GM21717 (cell line): ENCODE results near the gene MAP3K21.

Source experiments
- ATAC-seq: cut with Tn5 transposase; IDR thresholded peaks from one replicate; pipeline ENCODE4 v1.9.1; 2021; ENCODE audit warnings: mild to moderate bottlenecking, moderate library complexity; ENCODE audit not compliant: unreplicated experiment

The MAP3K21 gene

DNA sequence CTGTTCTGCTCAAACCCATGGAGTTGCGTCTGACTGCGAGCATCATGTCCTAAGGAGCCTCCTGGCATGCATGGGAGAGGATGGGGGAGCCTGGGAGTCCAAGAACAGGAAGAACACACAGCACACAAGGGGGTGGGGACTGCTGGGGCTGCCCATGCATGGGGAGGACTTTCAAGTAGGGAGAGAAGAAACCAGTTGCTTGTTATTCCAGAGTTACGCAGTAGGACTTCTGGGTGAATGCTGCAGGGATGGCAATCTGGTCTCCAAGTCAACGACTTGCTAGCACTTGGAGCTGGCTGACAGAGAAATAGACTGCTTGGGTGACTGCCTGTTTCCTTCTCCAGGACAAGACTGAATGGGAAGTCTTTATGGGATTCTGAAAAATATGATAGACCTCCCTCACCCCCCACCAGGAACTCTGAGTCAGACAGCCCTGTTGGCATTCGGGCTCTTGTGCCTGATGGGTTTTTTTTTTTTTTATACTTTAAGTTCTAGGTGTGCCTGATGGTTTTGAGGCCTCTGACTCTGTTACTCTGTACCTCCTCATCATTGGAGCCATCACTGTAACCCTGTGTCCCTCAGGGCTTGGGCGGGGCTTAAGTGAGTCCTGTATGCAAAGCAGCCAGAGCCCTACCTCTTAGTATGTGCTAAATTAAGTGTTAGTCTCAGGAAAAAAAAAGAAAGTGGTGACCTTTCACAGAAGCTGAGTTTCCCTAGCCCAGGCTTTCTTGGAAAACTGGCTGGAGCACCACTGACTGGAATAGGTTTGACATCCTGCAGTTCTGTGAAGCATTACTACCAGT, 30.3 kb downstream of the MAP3K21 start:
- ATAC-seq = no peak

DNA sequence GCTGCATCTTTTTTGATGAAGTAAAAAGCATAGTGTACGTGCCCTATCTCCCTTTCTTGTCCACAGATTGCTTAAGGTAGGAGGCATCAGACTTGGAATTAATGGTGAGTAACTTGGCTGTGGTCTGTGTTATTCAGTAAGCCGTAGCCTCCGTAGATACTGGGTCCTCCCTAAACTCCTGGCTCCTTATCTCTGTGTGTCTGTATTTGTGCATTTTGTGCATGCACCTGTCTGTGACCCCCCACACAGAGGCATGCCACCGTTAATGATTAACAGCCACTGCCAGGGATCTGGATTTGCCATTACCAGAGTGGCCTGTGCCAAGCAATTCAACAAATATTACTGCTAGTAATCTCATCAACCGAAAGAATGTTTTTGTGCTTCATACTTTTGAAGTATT, 31.9 kb downstream of the MAP3K21 start:
- no peak for ATAC-seq

DNA sequence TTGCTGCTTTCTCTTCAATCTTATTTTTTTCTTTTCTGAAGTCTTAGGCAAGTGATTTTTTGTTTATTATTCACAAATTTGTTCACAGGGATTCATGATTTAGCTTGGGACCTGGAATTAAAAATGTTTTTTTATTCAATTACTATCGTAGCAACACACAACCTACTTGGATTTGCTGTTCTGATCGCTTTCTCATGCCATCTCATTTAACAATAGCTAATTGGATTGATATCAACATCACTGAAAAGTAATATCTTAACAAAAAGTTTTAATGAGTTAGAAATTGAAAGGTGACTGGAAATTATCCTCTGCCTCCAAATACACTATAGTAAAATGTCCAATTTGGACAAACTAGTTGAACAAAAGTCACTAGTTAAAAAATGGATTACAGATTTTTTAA, 32.4 kb downstream of the MAP3K21 start:
- ATAC-seq = no peak

DNA sequence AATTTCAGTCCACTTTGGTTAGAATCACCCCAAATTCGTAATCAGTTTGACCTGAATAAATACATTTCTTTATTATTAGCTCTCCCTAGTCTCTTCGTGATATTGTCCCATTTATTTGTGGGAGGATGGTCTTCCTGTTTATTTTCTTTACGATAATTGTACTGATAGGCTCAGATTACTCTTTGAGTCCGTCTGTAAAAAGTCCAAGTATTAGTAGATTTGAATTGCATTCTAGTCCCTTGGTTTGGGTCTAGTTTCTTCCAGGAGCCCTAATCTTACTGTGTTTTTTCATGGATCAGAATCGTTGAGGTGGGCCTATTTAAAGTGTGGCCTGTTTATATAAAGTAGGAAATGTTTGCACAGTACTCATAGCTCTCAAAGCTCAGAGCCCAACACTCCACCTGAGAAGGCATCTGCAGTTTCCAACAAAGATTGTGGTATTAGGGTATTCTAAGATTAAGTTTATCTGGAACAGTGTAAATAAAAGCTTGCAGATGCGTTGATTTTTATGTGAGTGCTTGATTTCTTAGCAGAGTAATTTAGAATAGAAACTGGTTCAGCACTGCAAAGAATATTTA, 33.1 kb downstream of the MAP3K21 start:
- no peak for ATAC-seq

DNA sequence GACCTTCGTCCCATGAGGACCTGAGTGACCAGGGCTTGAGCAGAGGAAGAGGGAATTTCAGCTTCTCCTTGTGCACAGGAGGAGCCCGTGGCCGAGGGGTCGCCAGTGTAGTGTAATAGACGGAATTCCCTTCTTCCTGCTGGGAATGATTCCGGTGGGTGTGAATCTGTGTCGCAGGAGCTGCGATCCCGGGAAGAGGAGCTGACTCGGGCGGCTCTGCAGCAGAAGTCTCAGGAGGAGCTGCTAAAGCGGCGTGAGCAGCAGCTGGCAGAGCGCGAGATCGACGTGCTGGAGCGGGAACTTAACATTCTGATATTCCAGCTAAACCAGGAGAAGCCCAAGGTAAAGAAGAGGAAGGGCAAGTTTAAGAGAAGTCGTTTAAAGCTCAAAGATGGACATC, 34.4 kb downstream of the MAP3K21 start:
- no peak for ATAC-seq

DNA sequence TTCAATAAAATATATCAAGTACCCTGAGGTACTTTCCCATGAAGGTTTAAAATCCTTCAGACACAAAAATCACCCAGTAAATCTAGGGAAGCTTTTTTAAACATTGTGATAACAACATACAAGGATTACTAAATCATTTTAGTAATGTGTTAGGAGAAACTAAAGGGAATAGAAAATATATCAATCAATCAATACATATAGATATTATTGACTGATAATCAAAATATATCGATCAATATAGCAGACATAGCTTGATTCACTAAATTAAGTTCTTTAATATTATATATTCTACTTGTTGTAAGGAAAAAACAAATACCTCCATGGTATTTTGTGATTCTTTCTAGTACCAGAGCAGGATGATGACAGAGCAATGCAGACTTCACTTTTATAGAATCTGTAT, 35.2 kb downstream of the MAP3K21 start:
- ATAC-seq = no peak

DNA sequence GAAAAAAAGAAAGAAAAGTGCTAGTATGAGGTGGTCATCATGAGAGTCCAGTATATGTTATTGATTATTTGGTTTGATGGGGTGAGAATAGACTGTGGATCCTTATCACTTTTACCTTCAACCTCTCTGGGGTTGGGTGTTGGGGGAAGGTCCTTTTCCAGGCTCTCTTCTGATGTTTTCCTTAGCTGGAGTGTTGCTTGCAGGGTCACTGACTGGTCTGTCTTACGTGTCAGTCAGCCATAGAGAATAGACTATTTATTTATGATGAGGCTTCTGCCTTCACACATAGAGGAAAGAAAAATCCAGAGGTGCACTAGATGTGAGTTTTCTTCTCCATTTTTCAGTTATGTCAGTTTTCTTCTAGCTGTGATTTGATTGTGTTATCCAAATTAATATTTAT, 36.5 kb downstream of the MAP3K21 start:
- no peak for ATAC-seq

DNA sequence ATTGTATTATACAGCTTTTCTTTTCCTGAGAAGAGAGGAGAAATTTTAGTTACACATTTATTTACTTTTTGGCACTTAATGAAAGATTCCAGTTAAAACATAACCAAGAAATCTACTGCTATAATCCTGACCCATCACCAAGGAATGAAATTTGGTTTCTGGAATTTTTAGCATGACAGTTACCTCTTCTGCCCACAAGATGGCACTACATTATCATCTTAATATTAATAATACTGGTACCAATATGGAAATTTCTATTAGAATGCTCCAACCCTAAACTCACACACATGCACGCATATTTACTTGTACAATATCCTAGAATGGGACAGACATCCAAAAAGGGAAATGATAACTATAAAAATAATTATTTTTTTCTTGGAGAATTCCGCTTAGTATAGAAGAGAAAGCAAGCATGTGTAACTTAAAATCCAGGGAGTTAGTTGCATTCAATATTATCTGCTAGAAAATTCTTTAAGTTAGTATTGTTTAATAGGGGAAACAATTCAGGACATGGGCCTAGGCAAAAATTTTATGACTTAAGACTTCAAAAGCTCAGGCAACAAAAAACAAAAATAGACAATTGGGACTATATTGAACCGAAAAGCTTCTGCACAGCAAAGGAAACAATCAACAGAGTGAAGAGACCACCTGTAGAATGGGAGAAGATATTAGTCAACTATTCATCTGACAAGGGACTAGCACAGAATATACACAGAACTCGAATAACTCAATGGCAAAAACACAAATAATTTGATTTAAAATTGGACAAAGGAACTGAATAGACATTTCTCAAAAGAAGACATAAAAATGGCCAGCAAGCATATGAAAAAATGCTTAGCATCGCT, 37.4 kb downstream of the MAP3K21 start:
- ATAC-seq = no peak

DNA sequence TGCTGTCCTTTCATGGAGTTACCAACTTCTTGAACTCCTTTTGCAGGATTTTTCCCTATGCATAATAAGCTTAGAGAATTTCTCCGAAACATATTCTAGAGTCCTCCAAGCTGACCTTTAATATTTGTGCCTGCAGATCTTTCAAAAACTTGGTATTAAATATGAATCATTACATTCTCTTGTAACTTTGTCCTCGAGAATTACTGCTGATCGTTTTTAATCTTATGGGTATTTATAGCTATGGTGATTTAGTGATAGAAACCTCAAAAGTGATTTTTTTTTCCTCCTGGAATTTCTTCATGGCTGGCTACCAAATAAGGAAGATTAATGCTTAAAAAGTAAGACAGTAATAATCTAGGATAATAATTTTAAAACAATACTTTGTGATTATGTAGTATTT, 39.1 kb downstream of the MAP3K21 start:
- no peak for ATAC-seq

DNA sequence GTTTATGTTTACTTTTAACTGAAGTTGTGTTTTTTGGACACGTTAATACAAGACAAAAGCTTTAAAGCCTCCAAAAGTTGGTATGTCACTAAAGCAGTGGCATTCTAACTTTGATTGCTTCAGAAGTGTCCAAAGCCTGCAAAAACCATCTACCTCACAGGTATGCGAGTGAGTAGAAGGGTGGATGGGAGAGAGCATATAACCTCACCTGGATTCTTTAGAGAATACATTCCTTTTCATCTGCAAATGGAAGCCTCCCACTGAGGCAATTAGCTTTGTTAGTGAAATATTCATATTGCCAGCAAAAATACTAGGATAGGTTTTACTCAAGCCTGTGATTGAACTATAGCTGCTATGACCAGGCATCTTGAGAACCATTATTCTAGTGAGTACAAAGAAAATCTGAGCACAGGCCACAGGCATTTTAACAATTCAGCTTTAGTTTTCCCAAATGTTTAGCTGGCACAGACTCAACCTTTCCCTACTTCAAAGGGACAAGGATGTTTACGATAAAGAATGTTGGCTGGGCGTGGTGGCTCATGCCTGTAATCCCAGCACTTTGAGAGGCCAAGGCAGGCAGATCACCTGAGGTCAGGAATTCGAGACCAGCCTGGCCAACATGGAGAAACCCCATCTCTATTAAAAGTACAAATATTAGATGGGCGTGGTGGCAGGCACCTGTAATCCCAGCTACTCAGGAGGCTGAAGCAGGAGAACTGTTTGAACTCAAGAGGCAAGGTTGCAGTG, 39.7 kb downstream of the MAP3K21 start:
- no peak for ATAC-seq

DNA sequence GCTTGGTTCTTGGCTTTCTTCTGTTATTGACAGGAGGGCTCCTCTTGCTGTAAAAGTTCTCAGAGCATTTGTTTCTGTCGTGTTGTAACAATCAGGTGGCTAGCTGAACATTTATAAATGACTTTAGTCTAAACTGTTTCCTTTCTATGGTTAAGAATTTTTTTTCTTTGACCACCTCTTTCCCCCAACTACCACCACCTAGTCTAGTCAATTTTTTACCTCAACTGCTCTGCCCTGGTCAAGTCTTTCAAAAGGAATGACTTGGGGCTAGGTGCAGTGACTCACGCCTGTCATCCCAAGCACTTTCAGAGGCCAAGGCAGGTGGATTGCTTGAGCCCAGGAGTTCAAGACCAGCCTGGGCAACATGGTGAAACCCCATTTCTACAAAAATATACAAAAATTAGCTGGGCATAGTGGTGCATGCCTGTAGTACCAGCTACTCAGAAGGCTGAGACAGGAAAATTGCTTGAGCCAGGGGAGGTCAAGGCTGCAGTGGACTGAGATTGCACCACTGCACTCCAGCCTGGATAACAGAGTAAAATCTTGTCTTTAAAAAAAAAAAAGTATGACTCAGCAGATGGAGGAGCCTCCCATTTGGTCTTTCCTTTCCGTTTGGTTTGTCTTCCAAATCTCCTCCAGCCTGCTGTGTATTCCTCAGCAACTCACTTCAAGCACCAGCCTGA, 40.7 kb downstream of the MAP3K21 start:
- ATAC-seq = no peak

DNA sequence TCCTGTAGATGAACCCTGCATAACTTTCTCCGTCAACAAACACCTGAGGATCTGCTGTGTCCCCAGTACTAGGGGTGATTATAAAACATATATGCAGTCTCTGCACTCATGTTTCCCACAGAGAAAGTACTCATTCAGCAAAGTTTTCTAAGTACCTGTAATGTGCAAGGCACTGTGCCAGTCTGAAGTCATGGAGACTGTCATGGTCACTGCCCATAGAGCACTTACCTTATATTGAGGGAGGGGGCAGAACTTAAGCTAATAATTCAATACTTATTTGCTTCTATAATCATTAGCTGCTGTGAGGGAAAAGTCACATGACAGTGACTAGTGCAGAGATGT, 41.2 kb downstream of the MAP3K21 start:
- ATAC-seq = no peak

DNA sequence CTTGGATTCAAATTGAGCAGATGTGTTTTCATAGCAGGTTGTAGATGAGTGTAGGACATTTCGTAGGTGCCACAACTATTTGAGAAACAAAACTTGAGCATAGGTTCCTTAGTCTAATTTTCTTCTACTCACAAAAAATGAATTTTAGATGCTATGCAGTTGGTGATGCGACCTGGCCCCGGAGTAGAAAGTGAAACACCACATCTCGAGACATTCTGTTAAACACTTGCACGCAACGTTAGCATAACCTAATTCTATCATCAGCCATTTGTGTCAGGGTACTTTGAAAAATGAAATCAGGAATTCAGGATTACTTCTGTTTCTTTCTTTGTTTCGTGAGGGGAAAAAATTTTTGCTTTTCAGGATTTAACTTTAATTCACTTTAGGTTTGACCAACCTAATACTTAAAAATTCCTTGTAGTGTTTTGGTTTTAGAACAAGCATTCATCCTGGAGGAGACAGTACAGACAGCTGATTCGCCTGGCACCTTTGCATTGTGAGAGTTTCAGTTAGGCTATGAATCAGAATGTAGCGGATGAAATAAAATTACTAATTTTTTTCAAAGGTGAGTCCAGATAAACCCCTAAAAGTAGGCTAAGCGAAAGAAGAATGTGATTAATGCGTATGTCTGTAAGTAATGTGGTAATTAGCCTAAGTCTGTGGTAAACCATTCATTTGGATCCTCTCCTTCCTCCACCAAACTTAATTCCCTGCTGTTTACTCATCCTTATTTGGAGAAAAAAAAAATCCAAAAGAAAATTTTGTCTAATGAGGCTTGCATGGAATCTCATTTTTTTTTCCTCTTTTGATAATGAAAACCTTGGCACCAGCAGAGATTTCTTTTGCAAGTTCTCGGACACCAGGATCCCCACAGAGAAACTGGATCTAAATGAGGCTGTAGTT, 44.9 kb downstream of the MAP3K21 start:
- no peak for ATAC-seq

DNA sequence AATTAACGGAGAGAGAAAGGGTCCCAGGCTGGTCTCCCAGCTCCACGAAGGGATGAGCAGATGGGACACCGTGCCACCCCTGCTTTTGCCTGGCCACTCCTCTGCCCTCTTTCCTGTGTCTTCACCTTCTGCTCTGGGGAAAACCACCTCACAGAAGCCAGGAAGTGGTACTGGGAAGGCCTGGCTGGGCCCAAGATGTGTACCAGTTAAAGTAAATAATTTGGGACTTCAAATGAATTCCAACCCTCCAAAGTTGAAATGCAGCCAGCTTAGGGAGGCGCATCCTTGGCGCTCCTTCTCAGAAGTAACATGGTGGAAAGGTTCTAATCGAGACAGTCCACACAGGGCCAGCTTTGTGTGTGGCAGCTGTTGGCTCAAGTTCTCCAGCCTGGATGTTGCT, 45.7 kb downstream of the MAP3K21 start:
- ATAC-seq = no peak

DNA sequence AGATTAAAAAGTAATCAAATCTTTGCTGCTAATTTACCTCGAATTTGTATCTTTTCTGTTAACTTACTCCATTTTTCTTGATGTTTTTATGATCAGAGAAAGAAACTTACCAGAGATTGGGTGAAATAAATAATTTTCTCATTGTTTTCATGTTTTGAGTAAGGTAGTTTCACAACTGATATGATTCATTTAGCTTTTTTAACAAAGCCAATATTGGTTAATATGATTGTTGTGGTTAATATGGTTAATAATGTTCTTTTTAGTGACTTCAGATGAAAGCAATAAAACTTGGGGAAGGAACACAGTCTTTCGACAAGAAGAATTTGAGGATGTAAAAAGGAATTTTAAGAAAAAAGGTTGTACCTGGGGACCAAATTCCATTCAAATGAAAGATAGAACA, 48.1 kb downstream of the MAP3K21 start:
- ATAC-seq = no peak

DNA sequence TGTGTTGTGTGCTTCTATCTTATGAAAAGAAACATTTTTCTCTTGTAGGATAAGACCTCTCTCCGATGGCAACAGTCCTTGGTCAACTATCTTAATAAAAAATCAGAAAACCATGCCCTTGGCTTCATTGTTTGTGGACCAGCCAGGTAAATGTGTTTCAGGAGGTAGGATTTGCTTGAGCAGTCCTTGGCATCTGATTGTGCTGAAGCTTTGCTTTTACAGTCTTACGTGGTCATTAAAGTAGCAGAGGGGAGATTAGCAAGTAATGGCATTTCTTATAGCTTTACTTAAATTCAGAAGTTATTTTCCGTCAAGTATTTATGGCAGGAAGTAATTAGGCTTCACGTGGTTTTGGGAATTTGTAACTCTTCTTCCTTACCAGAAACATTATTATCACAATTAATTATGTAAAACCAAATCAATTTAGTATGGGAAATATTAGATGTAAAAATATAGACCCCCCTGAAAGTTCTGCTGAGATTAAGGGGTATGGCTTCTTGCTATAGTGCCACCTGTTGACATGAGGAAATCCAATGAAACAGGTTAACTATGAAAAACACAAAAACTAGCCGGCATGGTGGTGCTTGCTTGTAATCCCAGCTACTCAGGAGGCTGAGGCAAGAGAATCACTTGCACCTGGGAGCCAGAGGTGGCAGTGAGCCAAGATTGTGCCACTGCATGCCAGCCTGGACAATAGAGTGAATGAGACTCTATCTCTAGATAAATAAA, 49.0 kb downstream of the MAP3K21 start:
- ATAC-seq = no peak

DNA sequence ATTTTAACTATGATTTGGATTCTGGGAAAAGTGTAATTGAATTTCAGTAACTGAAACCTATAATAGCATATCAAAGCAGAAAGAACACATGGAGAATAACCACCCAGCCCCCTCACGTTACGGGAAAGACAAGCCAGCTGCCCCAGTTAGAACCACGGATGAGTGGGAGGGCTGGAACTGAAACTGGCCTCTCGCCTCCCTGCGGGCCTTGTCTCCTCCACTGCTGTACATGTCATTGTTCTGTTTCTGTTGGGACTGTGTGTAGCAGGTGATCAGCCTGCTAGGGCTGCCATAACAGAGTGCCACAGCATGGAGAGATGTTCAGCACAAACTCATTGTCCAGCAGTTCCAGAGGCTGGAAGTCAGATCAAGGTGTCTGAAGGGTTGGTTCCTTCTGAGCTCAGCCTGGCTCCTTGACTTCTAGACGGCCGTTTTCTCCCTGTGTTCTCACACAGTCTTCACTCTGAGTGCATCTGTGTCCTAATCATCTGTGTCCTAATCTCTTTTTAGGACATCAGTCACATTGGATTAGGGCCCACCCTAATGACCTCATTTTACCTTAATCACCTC, 52.4 kb downstream of the MAP3K21 start:
- peak; percentile 82 for ATAC-seq

DNA sequence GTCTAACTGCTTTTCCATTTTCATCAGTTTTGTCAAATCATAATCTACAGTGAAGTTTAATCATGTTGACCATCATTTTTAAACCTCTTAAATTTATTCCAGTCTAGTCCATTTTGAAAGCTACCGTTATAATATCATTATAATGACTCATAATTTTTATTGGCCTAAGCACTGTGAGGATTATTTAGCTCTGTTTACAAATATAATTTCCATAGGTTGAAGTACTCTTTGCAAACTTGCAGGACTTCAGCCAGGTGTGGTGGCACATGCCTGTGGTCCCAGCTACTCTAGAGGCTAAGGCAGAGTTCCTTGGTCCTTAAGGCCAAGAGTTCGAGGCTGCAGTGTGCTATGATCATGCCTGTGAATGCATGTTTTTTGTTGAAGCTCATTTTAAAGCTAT, 54.3 kb downstream of the MAP3K21 start:
- no peak for ATAC-seq

DNA sequence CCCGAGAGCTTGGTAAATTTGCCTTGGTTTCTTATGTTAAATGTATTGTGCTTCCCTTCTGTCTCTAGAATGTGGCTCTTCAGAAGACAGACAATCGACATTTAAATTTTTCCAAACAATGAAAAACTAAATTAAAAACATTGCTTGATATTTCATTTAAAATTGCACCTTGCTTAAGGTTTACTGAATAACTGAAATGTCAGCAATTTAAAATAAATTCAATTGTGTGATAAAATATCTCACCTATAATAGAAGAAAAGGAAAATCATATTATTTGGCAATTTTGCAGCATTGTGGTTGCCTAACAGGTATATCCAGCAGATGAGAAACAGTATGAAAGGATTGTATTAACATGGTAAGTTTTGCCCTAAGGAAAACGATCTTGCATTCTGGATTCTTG, 56.5 kb downstream of the MAP3K21 start:
- ATAC-seq = no peak
